ENCODE data around the gene FHIP2A.

GRCh38 chr10:114816308-114816707, 5.3 kb upstream of the FHIP2A start:
- no peak for TF ChIP-seq EZH2 (IDR thresholded peaks at IDR 0.05; ENCODE audit: borderline replicate concordance, low read depth, low read length, severe bottlenecking)
- TF ChIP-seq, protein P1, sequence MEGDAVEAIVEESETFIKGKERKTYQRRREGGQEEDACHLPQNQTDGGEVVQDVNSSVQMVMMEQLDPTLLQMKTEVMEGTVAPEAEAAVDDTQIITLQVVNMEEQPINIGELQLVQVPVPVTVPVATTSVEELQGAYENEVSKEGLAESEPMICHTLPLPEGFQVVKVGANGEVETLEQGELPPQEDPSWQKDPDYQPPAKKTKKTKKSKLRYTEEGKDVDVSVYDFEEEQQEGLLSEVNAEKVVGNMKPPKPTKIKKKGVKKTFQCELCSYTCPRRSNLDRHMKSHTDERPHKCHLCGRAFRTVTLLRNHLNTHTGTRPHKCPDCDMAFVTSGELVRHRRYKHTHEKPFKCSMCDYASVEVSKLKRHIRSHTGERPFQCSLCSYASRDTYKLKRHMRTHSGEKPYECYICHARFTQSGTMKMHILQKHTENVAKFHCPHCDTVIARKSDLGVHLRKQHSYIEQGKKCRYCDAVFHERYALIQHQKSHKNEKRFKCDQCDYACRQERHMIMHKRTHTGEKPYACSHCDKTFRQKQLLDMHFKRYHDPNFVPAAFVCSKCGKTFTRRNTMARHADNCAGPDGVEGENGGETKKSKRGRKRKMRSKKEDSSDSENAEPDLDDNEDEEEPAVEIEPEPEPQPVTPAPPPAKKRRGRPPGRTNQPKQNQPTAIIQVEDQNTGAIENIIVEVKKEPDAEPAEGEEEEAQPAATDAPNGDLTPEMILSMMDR (IDR thresholded peaks at IDR 0.05; ENCODE audit: borderline replicate concordance, extremely low read depth, low read length, poor library complexity, severe bottlenecking) = no peak

Data from DND-41 (cell line).